ENCODE data around the gene AFF4.

AFF4 gene

GRCh38 chr5:132827943-132828673, 135.3 kb downstream of the AFF4 start:
- no peak for DNase-seq (ENCODE audit: extremely low spot score)
- CTCF ChIA-PET: interaction anchor here (1.0 to 20.6 kb wide), 15 partner anchors 8 to 327 kb away, joined by 3 to 215 read pairs (median 6); partner anchors contain the start of genes GDF9, SOWAHA and UQCRQ
- POLR2A ChIA-PET: interaction anchor here (0.8 kb wide), 1 partner anchor 30 kb away, joined by 3 read pairs; no protein-coding TSS in a partner anchor
- no peak for TF ChIP-seq CTCF (IDR thresholded peaks at IDR 0.05; ENCODE audit: control extremely low read depth, extremely low read depth, low read depth, missing control alignments)

- CTCF ChIA-PET: interaction anchor here (1.0 to 20.6 kb wide), 10 partner anchors 9 to 441 kb away, joined by 3 to 215 read pairs (median 4); partner anchors contain the start of genes GDF9, SOWAHA and UQCRQ
- no peak for DNase-seq (ENCODE audit: extremely low spot score)
- no peak for TF ChIP-seq CTCF (IDR thresholded peaks at IDR 0.05; ENCODE audit: control extremely low read depth, extremely low read depth, low read depth, missing control alignments)
- POLR2A ChIA-PET: no interaction called here
Measured at GRCh38 chr5:132826424-132827082, 136.9 kb downstream of the AFF4 start.

DNA sequence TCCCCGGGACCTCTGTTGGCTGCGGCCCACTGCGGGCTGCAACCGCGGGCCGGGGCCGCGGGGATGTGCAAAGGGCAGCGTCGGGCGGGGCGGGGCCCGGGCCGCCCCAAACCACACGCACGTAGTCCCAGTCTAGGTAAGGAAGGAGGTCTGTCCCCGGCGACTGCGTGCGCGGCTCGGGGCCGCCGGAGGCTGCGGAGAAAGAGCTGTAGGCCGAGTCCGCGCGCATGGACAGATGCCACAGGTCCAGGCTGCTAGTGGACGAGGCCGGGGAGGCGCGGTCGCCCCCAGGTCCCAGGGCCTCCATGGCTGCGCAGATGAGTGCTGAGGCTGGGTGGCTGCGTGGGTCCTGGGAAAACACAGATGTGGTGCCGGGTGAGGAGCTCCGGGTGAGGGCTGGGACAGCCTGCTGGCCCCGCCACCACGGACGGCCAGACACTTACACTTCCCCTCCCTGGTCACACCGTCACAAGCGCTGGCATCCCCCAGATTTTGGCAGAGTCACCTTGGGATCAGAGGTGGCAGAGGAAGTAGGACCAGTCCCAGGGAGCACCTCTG, 137.5 kb downstream of the AFF4 start:
- no peak for TF ChIP-seq CTCF (IDR thresholded peaks at IDR 0.05; ENCODE audit: control extremely low read depth, extremely low read depth, low read depth, missing control alignments)
- ChIA-PET CTCF (interaction anchor here (1.2 to 20.6 kb wide), 10 partner anchors 9 to 440 kb away, joined by 3 to 215 read pairs (median 5); partner anchors contain the start of genes GDF9, SOWAHA and UQCRQ), POLR2A (no interaction called here)

More for the DNA sequence above, 137.5 kb downstream of the AFF4 start:
- peak; percentile 57 for DNase-seq (ENCODE audit: extremely low spot score)

Data from GM10248 (cell line).